HG03045 (cell line): ENCODE results near the gene ACER3.
"Not testable (repeated sequence)": the region's sequence is repeated elsewhere in the genome, so short reads cannot be mapped to it uniquely, and the experiment has no call there.

Experiments
- ATAC-seq: cut with Tn5 transposase; IDR thresholded peaks from one replicate; pipeline ENCODE4 v1.9.1; 2021; ENCODE audit warnings: mild to moderate bottlenecking, moderate library complexity; ENCODE audit not compliant: unreplicated experiment

ACER3 gene

GRCh38 chr11:76872959-76873827, 12.5 kb downstream of the ACER3 start:
- ATAC-seq: no peak

GRCh38 chr11:76878014-76878413, 17.3 kb downstream of the ACER3 start:
- ATAC-seq: no peak

- no peak for ATAC-seq
Observed at GRCh38 chr11:76880314-76880713, 19.6 kb downstream of the ACER3 start.

- ATAC-seq: no peak
Observed at GRCh38 chr11:76880956-76881355, 20.2 kb downstream of the ACER3 start.

- ATAC-seq: no peak
Observed at GRCh38 chr11:76885390-76886097, 24.8 kb downstream of the ACER3 start.

- ATAC-seq: no peak
Observed at GRCh38 chr11:76888989-76889388, 28.3 kb downstream of the ACER3 start.

GRCh38 chr11:76889411-76889975, 28.8 kb downstream of the ACER3 start:
- no peak for ATAC-seq

- no peak for ATAC-seq
Observed at GRCh38 chr11:76890329-76890728, 29.6 kb downstream of the ACER3 start.

GRCh38 chr11:76891285-76891684, 30.6 kb downstream of the ACER3 start:
- ATAC-seq: no peak

GRCh38 chr11:76891793-76892192, 31.1 kb downstream of the ACER3 start:
- ATAC-seq: no peak

GRCh38 chr11:76892306-76892705, 31.6 kb downstream of the ACER3 start:
- no peak for ATAC-seq

- no peak for ATAC-seq
Observed at GRCh38 chr11:76897233-76897632, 36.5 kb downstream of the ACER3 start.

GRCh38 chr11:76901144-76901543, 40.4 kb downstream of the ACER3 start:
- ATAC-seq: no peak

- not testable (repeated sequence) for ATAC-seq
Observed at GRCh38 chr11:76901622-76902021, 40.9 kb downstream of the ACER3 start.

GRCh38 chr11:76902121-76903014, 41.6 kb downstream of the ACER3 start:
- no peak for ATAC-seq

GRCh38 chr11:76903325-76903724, 42.6 kb downstream of the ACER3 start:
- no peak for ATAC-seq

GRCh38 chr11:76910620-76911414, 50.1 kb downstream of the ACER3 start:
- ATAC-seq: no peak

GRCh38 chr11:76911415-76911808, 50.7 kb downstream of the ACER3 start:
- ATAC-seq: no peak

- no peak for ATAC-seq
Observed at GRCh38 chr11:76916712-76917111, 56.0 kb downstream of the ACER3 start.

- no peak for ATAC-seq
Observed at GRCh38 chr11:76918941-76919386, 58.2 kb downstream of the ACER3 start.
